Subcutaneous adipose tissue (tissue), 4 donors: Measurements from ENCODE around the gene NARS2. TPM values are rescaled to one million over a fixed set of nuclear protein-coding genes. Genes with fewer than 3 reads are reported as not detected.

ENCODE experiments used
- CTCF ChIP-seq: fragments of 450-650 bp; IDR thresholded peaks from one replicate; pipeline ENCODE4 v1.5.1; 2016; ENCODE audit warnings: low read depth, mild to moderate bottlenecking, control low read depth, antibody characterized with exemption, moderate library complexity
- total RNA-seq, 4 donors: library from RNA; depleted of rRNA; stranded (reverse); fragments of >200 nt; gene quantifications; one replicate each; pipeline ENCODE4 v1.1.0, GENCODE V29; 2016

The NARS2 gene
- total RNA-seq, 4 donors from 2014 or later, result 11.4 to 17.3 (median 15.2) TPM

DNA sequence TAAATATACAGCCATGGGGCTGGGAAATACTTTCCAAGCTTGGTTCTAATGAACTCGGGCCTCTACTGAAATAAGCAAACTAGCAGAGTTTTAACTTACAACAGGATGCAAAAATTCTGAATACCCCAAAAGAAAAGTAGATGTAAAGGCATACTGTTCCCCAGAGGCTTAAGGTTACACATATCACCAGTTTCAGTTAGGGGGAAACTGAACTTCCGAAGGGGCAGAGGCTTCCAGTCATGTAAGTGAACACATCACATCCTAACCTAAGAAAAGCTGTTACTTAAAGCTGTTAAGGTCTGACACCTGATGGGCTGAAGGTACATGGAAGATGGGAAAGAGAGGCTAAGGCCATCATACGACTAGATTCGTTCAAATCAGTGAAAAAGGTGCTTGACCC lies 159.3 kb downstream of the NARS2 start:
- TF ChIP-seq CTCF, result no peak

DNA sequence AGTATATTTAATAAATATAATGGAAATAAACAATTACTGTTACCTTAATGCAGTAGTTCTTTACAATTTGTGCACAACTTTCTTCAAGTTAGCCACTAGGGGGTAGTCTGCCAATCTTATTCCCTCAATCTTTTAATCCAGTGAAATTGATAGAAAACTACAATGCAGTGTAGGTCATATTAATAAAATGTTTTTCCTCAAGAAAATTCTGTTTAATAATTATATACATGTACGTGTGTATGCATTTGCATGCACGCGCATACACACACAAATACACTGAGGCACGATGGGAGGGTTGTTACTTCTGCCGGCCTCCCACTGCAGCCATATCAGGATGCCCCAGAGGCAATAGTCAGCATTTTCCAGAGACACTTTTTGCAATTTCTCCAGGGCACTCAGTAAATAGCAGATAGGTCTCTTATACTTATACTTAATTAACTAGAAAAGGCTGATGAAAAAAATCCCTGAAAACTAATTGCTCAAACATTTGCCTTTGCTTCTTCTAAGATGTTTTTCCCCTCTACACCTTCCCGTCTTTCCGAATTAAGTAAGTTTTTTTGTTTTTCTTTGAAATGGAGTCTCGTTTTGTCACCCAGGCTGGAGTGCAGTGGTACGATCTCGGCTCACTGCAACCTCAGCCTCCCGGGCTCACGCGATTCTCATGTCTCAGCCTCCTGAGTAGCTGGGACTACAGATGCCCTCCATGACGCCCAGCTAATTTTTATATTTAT lies 160.2 kb downstream of the NARS2 start:
- no peak for TF ChIP-seq CTCF

DNA sequence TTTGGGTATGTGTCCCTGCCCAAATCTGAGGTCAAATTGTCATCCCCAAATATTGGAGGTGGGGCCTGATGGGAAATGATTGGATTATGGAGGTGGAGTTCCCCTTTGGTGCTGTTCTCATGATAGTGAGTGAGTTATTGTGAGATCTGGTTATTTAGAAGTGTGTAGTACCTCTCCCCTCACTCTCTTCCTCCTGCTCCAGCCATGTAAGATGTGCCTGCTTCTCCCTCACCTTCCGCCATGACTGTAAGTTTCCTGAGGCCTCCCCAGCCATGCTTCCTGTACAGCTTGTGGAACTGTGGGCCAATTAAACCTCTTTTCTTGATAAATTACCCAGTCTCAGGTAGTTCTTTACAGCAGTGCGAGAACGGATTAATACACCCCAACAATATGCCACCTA lies 166.0 kb downstream of the NARS2 start:
- no peak for TF ChIP-seq CTCF

- TF ChIP-seq CTCF, result no peak
Measured at GRCh38 chr11:78406568-78407196, 168.0 kb downstream of the NARS2 start.

GRCh38 chr11:78405805-78406204 lies 168.9 kb downstream of the NARS2 start:
- TF ChIP-seq CTCF, result no peak

- no peak for TF ChIP-seq CTCF
Measured at GRCh38 chr11:78403781-78404180, 170.9 kb downstream of the NARS2 start.

DNA sequence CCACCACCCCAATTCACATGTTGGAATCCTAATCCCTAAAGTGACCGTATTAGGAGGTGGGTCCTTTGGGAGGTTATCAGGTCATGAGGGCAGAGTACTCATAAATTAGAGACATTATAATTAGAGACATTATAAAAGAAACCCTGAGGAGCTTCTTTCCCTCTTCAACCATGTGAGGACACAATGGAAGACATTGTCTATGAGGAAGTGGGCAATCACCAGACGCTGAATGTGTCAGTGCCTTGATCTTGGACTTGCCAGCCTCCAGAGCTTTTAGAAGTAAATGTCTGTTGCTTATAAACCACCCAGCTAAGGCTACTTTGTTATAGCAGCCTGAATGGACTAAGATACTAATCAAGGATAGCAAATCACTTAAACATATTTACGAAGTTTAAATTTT lies 171.8 kb downstream of the NARS2 start:
- no peak for TF ChIP-seq CTCF
